ENCODE data around the gene PTPRD. TPM values are rescaled to one million over a fixed set of nuclear protein-coding genes. Genes with fewer than 3 reads are reported as not detected.

Gene PTPRD
- total RNA-seq, 1 experiment from 2014 or later: not detected

- in situ Hi-C loops (cut with HindIII; ENCODE audit: low pct_unique_long_range_greater_than_20kb, low sequenced_read_pairs): no loop called here
- H3K9me3 ChIP-seq (ENCODE audit: control insufficient read depth, insufficient read depth, low read depth, low read length): no peaks in the 10 kb centered on the region
- H3K4me1 ChIP-seq (ENCODE audit: control insufficient read depth, insufficient read depth, low read length): no peaks in the 10 kb centered on the region
- intact Hi-C loops (cut with micrococcal nuclease; ENCODE audit: unreplicated experiment): no loop called here
- no peak overlapping the region for H3K27ac ChIP-seq (ENCODE audit: low read length)
- DNase-seq (ENCODE audit: low read depth, low spot score) (no peak), ATAC-seq (no peak)
- no peaks in the 10 kb centered on the region for H3K36me3 ChIP-seq (ENCODE audit: control insufficient read depth, insufficient read depth, low read length)
- CTCF ChIA-PET: no interaction called here
- H3K4me3 ChIP-seq (ENCODE audit: low read depth in 2 of 2, low read length in 2 of 2): no peak overlapping the region
- POLR2A ChIA-PET: no interaction called here
- TF ChIP-seq CTCF (IDR thresholded peaks at IDR 0.05): no peak
- TF ChIP-seq REST (IDR thresholded peaks at IDR 0.05; ENCODE audit: insufficient read depth in 1 of 2, low read depth in 2 of 2, low read length in 1 of 2): no peak
- no peak for TF ChIP-seq POLR2AphosphoS5 (IDR thresholded peaks at IDR 0.05; ENCODE audit: low read depth, low read length)
- no peak for TF ChIP-seq TCF7L2 (IDR thresholded peaks at IDR 0.05; ENCODE audit: low read depth, low read length)
- no peak for TF ChIP-seq SIN3A (IDR thresholded peaks at IDR 0.05; ENCODE audit: borderline replicate concordance, insufficient read depth, low read depth, low read length)
- H3K27me3 ChIP-seq (ENCODE audit: control insufficient read depth, insufficient read depth, low read length): no peaks in the 10 kb centered on the region
- BruUV-seq (replicated peaks): no TSS peak
Observed at GRCh38 chr9:10434412-10434811, 178.4 kb downstream of the PTPRD start.

GRCh38 chr9:10411272-10411671 is 201.5 kb downstream of the PTPRD start:
- Histone ChIP-seq H3K27me3 (ENCODE audit: control insufficient read depth, insufficient read depth, low read length) (no peaks in the 10 kb centered on the region), H3K36me3 (ENCODE audit: control insufficient read depth, insufficient read depth, low read length) (no peaks in the 10 kb centered on the region), H3K27ac (ENCODE audit: low read length) (no peak overlapping the region), H3K4me1 (ENCODE audit: control insufficient read depth, insufficient read depth, low read length) (no peaks in the 10 kb centered on the region), H3K9me3 (ENCODE audit: control insufficient read depth, insufficient read depth, low read depth, low read length) (no peaks in the 10 kb centered on the region), H3K4me3 (ENCODE audit: low read depth in 2 of 2, low read length in 2 of 2) (no peak overlapping the region)
- TF ChIP-seq CTCF (IDR thresholded peaks at IDR 0.05) (no peak), REST (IDR thresholded peaks at IDR 0.05; ENCODE audit: insufficient read depth in 1 of 2, low read depth in 2 of 2, low read length in 1 of 2) (no peak), POLR2AphosphoS5 (IDR thresholded peaks at IDR 0.05; ENCODE audit: low read depth, low read length) (no peak), SIN3A (IDR thresholded peaks at IDR 0.05; ENCODE audit: borderline replicate concordance, insufficient read depth, low read depth, low read length) (no peak), TCF7L2 (IDR thresholded peaks at IDR 0.05; ENCODE audit: low read depth, low read length) (no peak)
- ChIA-PET POLR2A (no interaction called here), CTCF (no interaction called here)
- intact Hi-C loops (cut with micrococcal nuclease; ENCODE audit: unreplicated experiment): no loop called here
- ATAC-seq: no peak
- DNase-seq (ENCODE audit: low read depth, low spot score): no peak
- BruUV-seq (replicated peaks): no TSS peak
- in situ Hi-C loops (cut with HindIII; ENCODE audit: low pct_unique_long_range_greater_than_20kb, low sequenced_read_pairs): no loop called here
